Spleen (tissue), 7 donors: Measurements from ENCODE around the gene KLK5.

Source experiments
- CTCF ChIP-seq, 11 experiments: fragments of 200-600 bp in 7 of 11; fragments of 450-650 bp in 4 of 11; sonication (generic) in 4 of 11; IDR thresholded peaks in 8 of 11; conservative IDR thresholded peaks in 3 of 11; 1 replicate in 7 of 11; 2 replicates in 4 of 11; pipeline versions ENCODE4 v1.4.0 to v1.8.0; 2016 to 2021; ENCODE audit warnings: antibody characterized with exemption in 11 of 11, inconsistent platforms in 4 of 11, mild to moderate bottlenecking in 1 of 11
- POLR2A ChIP-seq, 3 donors: fragments of 450-650 bp; IDR thresholded peaks; one replicate each; pipeline ENCODE4 v1.5.1; 2017; ENCODE audit warnings: antibody characterized with exemption in 3 of 3, mild to moderate bottlenecking in 1 of 3
- POLR2AphosphoS5 ChIP-seq, 3 donors: sonication (generic); formaldehyde crosslinking; IDR thresholded peaks; one replicate each; pipeline ENCODE4 v1.5.1; 2017; ENCODE audit warnings: antibody characterized with exemption in 3 of 3
- donor health status: DM: no; HTN: no; CAD: no; lungs with moderate emphysema.
- donor health status: DM: no; HTN: no; CAD: no.
- donor health status: DM: no; HTN: no; CAD: no.

- TF ChIP-seq POLR2A (IDR thresholded peaks at IDR 0.05) (no peak), CTCF (IDR thresholded peaks at IDR 0.05 in 8 of 11, conservative IDR thresholded peaks at IDR 0.05 in 3 of 11) (no peak), POLR2AphosphoS5 (IDR thresholded peaks at IDR 0.05) (no peak)
These were observed 55.6 kb downstream of the KLK5 start for GRCh38 chr19:50897191-50897607.
